ENCODE measurements around the gene TCHHL1.

TCHHL1 gene

DNA sequence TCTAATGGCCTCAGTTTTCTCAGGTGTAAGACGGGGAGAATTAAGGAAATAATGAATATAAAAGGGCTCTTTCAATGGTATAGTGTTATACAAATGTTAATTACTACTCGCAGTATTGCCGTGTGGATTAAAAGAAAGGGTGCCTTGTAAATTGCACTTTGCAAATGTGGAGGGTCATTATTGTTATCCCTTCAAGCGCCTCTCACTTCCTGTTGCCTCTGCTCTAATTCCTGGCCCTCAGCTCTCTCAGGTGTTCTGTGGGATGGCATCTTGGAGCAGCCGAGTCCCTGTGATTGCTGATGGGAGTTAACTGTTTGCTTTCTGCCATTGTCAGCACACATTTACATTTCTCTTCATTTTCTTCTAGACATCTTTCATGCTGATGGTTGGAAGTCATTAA, 45.0 kb downstream of the TCHHL1 start:
- H3K4me1 Mint-ChIP-seq = peaks cover 10% of the 10 kb centered on the region
- no peaks in the 10 kb centered on the region for H3K27me3 Mint-ChIP-seq (ENCODE audit: low read depth)
- TF ChIP-seq, protein P1, sequence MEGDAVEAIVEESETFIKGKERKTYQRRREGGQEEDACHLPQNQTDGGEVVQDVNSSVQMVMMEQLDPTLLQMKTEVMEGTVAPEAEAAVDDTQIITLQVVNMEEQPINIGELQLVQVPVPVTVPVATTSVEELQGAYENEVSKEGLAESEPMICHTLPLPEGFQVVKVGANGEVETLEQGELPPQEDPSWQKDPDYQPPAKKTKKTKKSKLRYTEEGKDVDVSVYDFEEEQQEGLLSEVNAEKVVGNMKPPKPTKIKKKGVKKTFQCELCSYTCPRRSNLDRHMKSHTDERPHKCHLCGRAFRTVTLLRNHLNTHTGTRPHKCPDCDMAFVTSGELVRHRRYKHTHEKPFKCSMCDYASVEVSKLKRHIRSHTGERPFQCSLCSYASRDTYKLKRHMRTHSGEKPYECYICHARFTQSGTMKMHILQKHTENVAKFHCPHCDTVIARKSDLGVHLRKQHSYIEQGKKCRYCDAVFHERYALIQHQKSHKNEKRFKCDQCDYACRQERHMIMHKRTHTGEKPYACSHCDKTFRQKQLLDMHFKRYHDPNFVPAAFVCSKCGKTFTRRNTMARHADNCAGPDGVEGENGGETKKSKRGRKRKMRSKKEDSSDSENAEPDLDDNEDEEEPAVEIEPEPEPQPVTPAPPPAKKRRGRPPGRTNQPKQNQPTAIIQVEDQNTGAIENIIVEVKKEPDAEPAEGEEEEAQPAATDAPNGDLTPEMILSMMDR (IDR thresholded peaks at IDR 0.05; ENCODE audit: unreplicated experiment in 3 of 3) = no peak
- H3K4me3 Mint-ChIP-seq = no peak overlapping the region
- H3K36me3 Mint-ChIP-seq (ENCODE audit: low read depth) = no peaks in the 10 kb centered on the region
- H3K9me3 Mint-ChIP-seq = no peaks in the 10 kb centered on the region
- H3K27ac Mint-ChIP-seq = peak overlapping the region in 2 of 3 experiments; percentile 11 to 67

DNA sequence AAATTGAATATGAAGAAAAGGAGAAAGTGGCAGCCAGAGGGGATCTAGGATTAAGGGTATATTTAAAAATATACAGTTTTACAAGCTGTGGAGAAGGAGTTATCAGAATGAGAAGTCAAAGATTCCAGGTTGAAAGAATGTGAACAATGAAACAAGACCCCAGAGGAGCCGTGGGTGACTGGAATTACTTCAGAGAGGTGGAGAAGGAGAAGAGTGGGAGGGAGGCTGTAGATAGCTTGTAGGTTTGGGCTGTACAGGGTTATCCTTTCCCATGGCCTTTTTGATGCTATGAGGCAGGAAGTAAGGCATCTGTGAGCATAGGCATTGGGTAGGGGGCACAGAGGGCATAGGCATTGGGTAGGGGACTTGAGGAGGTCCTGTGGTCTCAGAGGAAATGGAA, 46.8 kb downstream of the TCHHL1 start:
- Mint-ChIP-seq H3K9me3 (no peaks in the 10 kb centered on the region), H3K36me3 (ENCODE audit: low read depth) (no peaks in the 10 kb centered on the region), H3K27me3 (ENCODE audit: low read depth) (no peaks in the 10 kb centered on the region), H3K4me1 (no peaks in the 10 kb centered on the region), H3K4me3 (no peak overlapping the region), H3K27ac (no peak overlapping the region)
- TF ChIP-seq, protein P1 (IDR thresholded peaks at IDR 0.05; ENCODE audit: unreplicated experiment in 3 of 3) = no peak

DNA sequence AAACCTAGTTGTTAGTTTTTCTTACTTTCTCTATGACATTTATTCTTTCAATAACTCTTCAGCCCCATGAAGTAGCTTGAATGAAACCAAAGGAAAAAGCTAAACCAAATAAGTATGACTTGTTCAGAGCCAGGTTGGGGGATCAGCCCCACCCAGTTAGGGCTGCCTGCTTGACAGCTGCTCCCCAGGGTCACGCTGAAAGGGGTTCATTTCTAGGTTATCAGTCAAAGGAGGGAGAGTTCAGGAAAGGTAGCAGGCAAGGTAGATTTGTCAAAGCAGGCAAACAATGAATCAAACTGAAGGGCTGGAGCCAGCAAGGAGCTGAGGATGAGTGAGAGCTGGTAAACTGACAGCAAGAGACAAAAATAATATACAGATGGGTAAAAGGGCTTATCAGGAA, 49.0 kb downstream of the TCHHL1 start:
- TF ChIP-seq, protein P1 (IDR thresholded peaks at IDR 0.05; ENCODE audit: unreplicated experiment in 3 of 3) = no peak
- H3K9me3 Mint-ChIP-seq = no peaks in the 10 kb centered on the region
- no peaks in the 10 kb centered on the region for H3K36me3 Mint-ChIP-seq (ENCODE audit: low read depth)
- peaks cover 7% of the 10 kb centered on the region for H3K4me1 Mint-ChIP-seq
- no peak overlapping the region for H3K4me3 Mint-ChIP-seq
- no peak overlapping the region for H3K27ac Mint-ChIP-seq
- H3K27me3 Mint-ChIP-seq (ENCODE audit: low read depth) = no peaks in the 10 kb centered on the region

DNA sequence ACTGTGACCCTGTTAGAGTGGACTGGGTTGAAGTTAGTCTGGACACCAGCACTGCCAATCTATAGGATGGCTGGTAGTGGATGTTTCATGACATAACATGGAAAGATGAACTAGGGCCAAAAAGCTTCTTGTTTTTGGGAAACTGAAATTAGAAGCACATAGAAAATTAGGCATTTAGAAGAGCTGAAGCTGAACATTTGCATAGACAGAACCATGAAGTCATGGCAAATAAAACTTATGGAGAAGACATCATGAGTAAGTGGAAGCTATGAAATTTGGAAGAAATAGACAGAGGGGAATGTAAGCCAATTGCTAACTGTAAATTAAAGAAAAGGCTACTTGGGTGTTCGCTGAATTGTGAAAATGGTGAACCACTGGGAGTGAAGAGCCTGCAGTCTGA, 49.4 kb downstream of the TCHHL1 start:
- TF ChIP-seq, protein P1 (IDR thresholded peaks at IDR 0.05; ENCODE audit: unreplicated experiment in 3 of 3) = no peak
- Mint-ChIP-seq H3K27me3 (ENCODE audit: low read depth) (no peaks in the 10 kb centered on the region), H3K27ac (no peak overlapping the region), H3K4me1 (peaks cover 11% of the 10 kb centered on the region), H3K36me3 (ENCODE audit: low read depth) (no peaks in the 10 kb centered on the region), H3K9me3 (no peaks in the 10 kb centered on the region), H3K4me3 (no peak overlapping the region)

DNA sequence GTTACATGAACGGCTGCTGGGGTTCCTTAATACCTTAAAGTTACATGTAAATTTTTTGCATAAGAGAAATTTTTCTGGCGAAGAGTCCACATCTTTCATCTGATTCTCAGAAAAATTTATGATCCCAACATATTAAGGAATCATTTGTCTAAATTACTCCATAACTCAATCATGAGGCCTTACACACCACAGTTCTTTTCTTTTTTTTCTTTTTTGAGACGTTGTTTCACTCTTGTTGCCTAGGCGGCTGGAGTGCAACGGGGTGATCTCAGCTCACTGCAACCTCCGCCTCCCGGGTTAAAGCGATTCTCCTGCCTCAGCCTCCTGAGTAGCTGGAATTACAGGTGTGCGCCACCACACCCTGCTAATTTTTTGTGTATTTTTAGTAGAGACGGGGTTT, 50.0 kb downstream of the TCHHL1 start:
- H3K9me3 Mint-ChIP-seq = no peaks in the 10 kb centered on the region
- TF ChIP-seq, protein P1 (IDR thresholded peaks at IDR 0.05; ENCODE audit: unreplicated experiment in 3 of 3) = no peak
- H3K4me1 Mint-ChIP-seq = peaks cover 16% of the 10 kb centered on the region
- no peak overlapping the region for H3K27ac Mint-ChIP-seq
- no peaks in the 10 kb centered on the region for H3K27me3 Mint-ChIP-seq (ENCODE audit: low read depth)
- H3K4me3 Mint-ChIP-seq = peak overlapping the region in 1 of 3 experiments; percentile 64
- H3K36me3 Mint-ChIP-seq (ENCODE audit: low read depth) = no peaks in the 10 kb centered on the region

Measured in nephron (organoid).